ENCODE results near the gene NOL3. TPM values are rescaled to one million over a fixed set of nuclear protein-coding genes. Genes with fewer than 3 reads are reported as not detected.
A peak's percentile ranks its signal among the peaks of the same experiment; 100 is the strongest.

Gene NOL3
- total RNA-seq, 1 experiment from 2014 or later: 8.5 TPM

GRCh38 chr16:67173808-67174705, 3.7 kb downstream of the NOL3 start (continued):
- TF ChIP-seq ATF6 (CRISPR knock-in tag; IDR thresholded peaks at IDR 0.05): no peak
- TF ChIP-seq ZSCAN18 (CRISPR knock-in tag; IDR thresholded peaks at IDR 0.05): no peak
- peak; percentile 63; the same call in 1 of the 2 replicates for TF ChIP-seq MYBL2 (CRISPR knock-in tag; IDR thresholded peaks at IDR 0.05)
- TF ChIP-seq TCF7 (CRISPR knock-in tag; IDR thresholded peaks at IDR 0.05; ENCODE audit: low read depth): no peak
- TF ChIP-seq ZNF263 (CRISPR knock-in tag; IDR thresholded peaks at IDR 0.05; ENCODE audit: low read depth): 0 out of 2 replicates have a peak, but pooled peaks have one; percentile 17
- no peak for TF ChIP-seq GTF2I (CRISPR knock-in tag; conservative IDR thresholded peaks at IDR 0.05)
- TF ChIP-seq ETV6 (CRISPR knock-in tag; IDR thresholded peaks at IDR 0.05): peak; percentile 67
- TF ChIP-seq STAT6 (CRISPR knock-in tag; conservative IDR thresholded peaks at IDR 0.05; ENCODE audit: low read depth): no peak
- TF ChIP-seq USF1 (CRISPR knock-in tag; IDR thresholded peaks at IDR 0.05): peak; percentile 80
- TF ChIP-seq EMX1 (CRISPR knock-in tag; IDR thresholded peaks at IDR 0.05): no peak
- TF ChIP-seq GABPB1 (CRISPR knock-in tag; IDR thresholded peaks at IDR 0.05): peak; percentile 56; the same call in 1 of the 2 replicates
- TF ChIP-seq USF2 (CRISPR knock-in tag; IDR thresholded peaks at IDR 0.05): peak; percentile 74
- TF ChIP-seq E2F1 (CRISPR knock-in tag; IDR thresholded peaks at IDR 0.05): no peak
- no peak for TF ChIP-seq OVOL2 (CRISPR knock-in tag; IDR thresholded peaks at IDR 0.05; ENCODE audit: borderline replicate concordance)
- peak; percentile 41; the same call in 1 of the 2 replicates for TF ChIP-seq ZBTB21 (CRISPR knock-in tag; IDR thresholded peaks at IDR 0.05; ENCODE audit: borderline replicate concordance)
- TF ChIP-seq SMAD4 (CRISPR knock-in tag; IDR thresholded peaks at IDR 0.05): no peak
- TF ChIP-seq NFE2L1 (CRISPR knock-in tag; IDR thresholded peaks at IDR 0.05): no peak
- no peak for TF ChIP-seq ZNF425 (CRISPR knock-in tag; conservative IDR thresholded peaks at IDR 0.05)
- TF ChIP-seq SOX15 (CRISPR knock-in tag; IDR thresholded peaks at IDR 0.05): no peak
- TF ChIP-seq JAZF1 (CRISPR knock-in tag; IDR thresholded peaks at IDR 0.05): no peak
- TF ChIP-seq CREB1 (CRISPR knock-in tag; IDR thresholded peaks at IDR 0.05): peak; percentile 36; the same call in 1 of the 2 replicates
- no peak for TF ChIP-seq AFF4 (CRISPR knock-in tag; IDR thresholded peaks at IDR 0.05; ENCODE audit: borderline replicate concordance)
